ENCODE results near the gene AGTPBP1.
"Not testable (repeated sequence)": the region's sequence is repeated elsewhere in the genome, so short reads cannot be mapped to it uniquely, and the experiment has no call there.

The AGTPBP1 gene

DNA sequence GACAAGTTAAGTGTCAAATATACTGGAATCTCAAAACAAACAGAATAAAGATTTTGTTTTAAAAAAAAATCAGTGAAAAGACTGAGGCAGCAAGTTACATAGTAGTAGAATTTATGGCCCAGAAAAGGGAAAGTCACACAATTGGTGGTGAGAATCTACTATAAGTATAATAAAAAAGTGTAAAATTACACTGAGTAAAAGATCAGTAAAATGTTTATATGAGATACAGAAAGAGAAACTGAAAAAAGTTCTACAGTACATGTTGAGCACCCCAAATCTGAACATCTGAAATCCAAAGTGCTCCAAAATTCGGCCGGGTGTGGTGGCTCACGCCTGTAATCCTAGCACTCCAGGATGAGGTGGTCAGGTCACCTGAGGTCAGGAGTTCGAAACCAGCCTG, 15.0 kb downstream of the AGTPBP1 start:
- Histone ChIP-seq H3K27ac (ENCODE audit: low read length) (no peak overlapping the region), H3K4me3 (ENCODE audit: low read depth in 1 of 2, low read length in 2 of 2) (no peak overlapping the region), H3K9ac (ENCODE audit: low read depth, low read length) (no peak overlapping the region), H3K9me3 (ENCODE audit: insufficient read depth, low read length, severe bottlenecking) (no peaks in the 10 kb centered on the region), H3K36me3 (ENCODE audit: insufficient read depth, low read length) (peaks cover 4% of the 10 kb centered on the region; the same call in 1 of the 2 replicates), H3K4me2 (ENCODE audit: insufficient read depth, low read length) (no peak overlapping the region), H3K27me3 (ENCODE audit: insufficient read depth, low read length, poor library complexity) (no peaks in the 10 kb centered on the region), H4K20me1 (ENCODE audit: insufficient read depth, low read length) (peaks cover 18% of the 10 kb centered on the region), H3K4me1 (ENCODE audit: insufficient read depth, low read length) (no peaks in the 10 kb centered on the region), H3K79me2 (ENCODE audit: insufficient read depth, low read length) (peaks cover 70% of the 10 kb centered on the region), H2AFZ (ENCODE audit: low read depth, low read length) (no peak overlapping the region)
- ATAC-seq (ENCODE audit: insufficient read depth, low read depth) (no peak), DNase-seq (no peak)
- no peak for TF ChIP-seq EZH2 (IDR thresholded peaks at IDR 0.05; ENCODE audit: borderline replicate concordance, low read depth, low read length, severe bottlenecking)
- TF ChIP-seq, protein P1, sequence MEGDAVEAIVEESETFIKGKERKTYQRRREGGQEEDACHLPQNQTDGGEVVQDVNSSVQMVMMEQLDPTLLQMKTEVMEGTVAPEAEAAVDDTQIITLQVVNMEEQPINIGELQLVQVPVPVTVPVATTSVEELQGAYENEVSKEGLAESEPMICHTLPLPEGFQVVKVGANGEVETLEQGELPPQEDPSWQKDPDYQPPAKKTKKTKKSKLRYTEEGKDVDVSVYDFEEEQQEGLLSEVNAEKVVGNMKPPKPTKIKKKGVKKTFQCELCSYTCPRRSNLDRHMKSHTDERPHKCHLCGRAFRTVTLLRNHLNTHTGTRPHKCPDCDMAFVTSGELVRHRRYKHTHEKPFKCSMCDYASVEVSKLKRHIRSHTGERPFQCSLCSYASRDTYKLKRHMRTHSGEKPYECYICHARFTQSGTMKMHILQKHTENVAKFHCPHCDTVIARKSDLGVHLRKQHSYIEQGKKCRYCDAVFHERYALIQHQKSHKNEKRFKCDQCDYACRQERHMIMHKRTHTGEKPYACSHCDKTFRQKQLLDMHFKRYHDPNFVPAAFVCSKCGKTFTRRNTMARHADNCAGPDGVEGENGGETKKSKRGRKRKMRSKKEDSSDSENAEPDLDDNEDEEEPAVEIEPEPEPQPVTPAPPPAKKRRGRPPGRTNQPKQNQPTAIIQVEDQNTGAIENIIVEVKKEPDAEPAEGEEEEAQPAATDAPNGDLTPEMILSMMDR (IDR thresholded peaks at IDR 0.05; ENCODE audit: borderline replicate concordance, extremely low read depth, low read length, poor library complexity, severe bottlenecking), result no peak

DNA sequence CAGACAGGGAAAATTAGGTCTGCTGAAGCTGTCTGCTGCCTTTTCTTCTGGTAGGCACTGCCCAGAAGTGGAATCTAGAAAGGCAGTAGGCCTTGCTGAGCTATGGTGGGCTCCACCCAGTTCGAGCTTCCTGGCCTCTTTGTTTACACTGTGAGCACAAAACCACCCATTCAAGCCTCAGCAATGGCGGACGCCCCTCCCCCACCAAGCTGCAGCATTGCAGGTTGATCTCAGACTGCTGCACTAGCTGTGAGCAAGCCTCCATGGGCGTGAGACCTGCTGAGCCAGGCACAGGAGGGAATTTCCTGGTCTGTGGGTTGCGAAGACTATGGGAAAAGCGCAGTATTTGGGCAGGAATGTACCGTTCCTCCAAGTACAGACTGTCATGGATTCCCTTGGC, 18.5 kb downstream of the AGTPBP1 start:
- Histone ChIP-seq H3K4me2 (ENCODE audit: insufficient read depth, low read length) (no peak overlapping the region), H3K27me3 (ENCODE audit: insufficient read depth, low read length, poor library complexity) (no peaks in the 10 kb centered on the region), H4K20me1 (ENCODE audit: insufficient read depth, low read length) (peaks cover 6% of the 10 kb centered on the region), H3K36me3 (ENCODE audit: insufficient read depth, low read length) (peaks cover 4% of the 10 kb centered on the region; the same call in 1 of the 2 replicates), H3K4me3 (ENCODE audit: low read depth in 1 of 2, low read length in 2 of 2) (no peak overlapping the region), H3K27ac (ENCODE audit: low read length) (no peak overlapping the region), H2AFZ (ENCODE audit: low read depth, low read length) (no peak overlapping the region), H3K79me2 (ENCODE audit: insufficient read depth, low read length) (peaks cover 37% of the 10 kb centered on the region), H3K9ac (ENCODE audit: low read depth, low read length) (no peak overlapping the region), H3K9me3 (ENCODE audit: insufficient read depth, low read length, severe bottlenecking) (no peaks in the 10 kb centered on the region), H3K4me1 (ENCODE audit: insufficient read depth, low read length) (no peaks in the 10 kb centered on the region)
- ATAC-seq (ENCODE audit: insufficient read depth, low read depth) (no peak), DNase-seq (peak; percentile 39)
- TF ChIP-seq EZH2 (IDR thresholded peaks at IDR 0.05; ENCODE audit: borderline replicate concordance, low read depth, low read length, severe bottlenecking), result no peak
- TF ChIP-seq, protein P1 (IDR thresholded peaks at IDR 0.05; ENCODE audit: borderline replicate concordance, extremely low read depth, low read length, poor library complexity, severe bottlenecking), result no peak

DNA sequence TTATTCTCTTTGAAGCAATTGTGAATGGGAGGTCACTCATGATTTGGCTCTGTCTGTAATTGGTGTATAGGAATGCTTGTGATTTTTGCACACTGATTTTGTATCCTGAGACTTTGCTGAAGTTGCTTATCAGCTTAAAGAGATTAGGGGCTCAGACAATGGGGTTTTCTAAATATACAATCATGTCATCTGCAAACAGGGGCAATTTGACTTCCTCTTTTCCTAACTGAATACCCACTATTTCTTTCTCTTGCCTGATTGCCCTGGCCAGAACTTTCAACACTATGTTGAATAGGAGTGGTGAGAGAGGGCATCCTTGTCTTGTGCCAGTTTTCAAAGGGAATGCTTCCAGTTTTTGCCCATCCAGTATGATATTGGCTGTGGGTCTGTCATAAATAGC, 22.3 kb downstream of the AGTPBP1 start:
- not testable (repeated sequence) for H3K79me2 ChIP-seq (ENCODE audit: insufficient read depth, low read length); H3K36me3 ChIP-seq (ENCODE audit: insufficient read depth, low read length); H2AFZ ChIP-seq (ENCODE audit: low read depth, low read length); H3K4me2 ChIP-seq (ENCODE audit: insufficient read depth, low read length); H4K20me1 ChIP-seq (ENCODE audit: insufficient read depth, low read length); H3K27me3 ChIP-seq (ENCODE audit: insufficient read depth, low read length, poor library complexity); ATAC-seq (ENCODE audit: insufficient read depth, low read depth); H3K4me3 ChIP-seq (ENCODE audit: low read depth in 1 of 2, low read length in 2 of 2); DNase-seq; H3K9me3 ChIP-seq (ENCODE audit: insufficient read depth, low read length, severe bottlenecking); H3K27ac ChIP-seq (ENCODE audit: low read length); H3K4me1 ChIP-seq (ENCODE audit: insufficient read depth, low read length); H3K9ac ChIP-seq (ENCODE audit: low read depth, low read length)

DNA sequence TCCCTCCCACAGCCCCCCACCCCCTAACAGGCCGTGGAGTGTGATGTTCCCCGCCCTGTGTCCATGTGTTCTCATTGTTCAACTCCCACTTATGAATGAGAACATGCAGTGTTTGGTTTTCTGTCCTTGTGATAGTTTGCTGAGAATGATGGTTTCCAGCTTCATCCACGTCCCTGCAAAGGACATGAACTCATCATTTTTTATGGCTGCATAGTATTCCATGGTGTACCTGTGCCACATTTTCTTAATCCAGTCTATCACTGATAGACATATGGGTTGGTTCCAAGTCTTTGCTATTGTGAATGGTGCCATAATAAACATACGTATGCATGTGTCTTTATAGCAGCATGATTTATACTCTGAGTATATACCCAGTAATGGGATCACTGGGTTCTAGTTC, 23.9 kb downstream of the AGTPBP1 start:
- not testable (repeated sequence) for H3K9me3 ChIP-seq (ENCODE audit: insufficient read depth, low read length, severe bottlenecking); H3K4me3 ChIP-seq (ENCODE audit: low read depth in 1 of 2, low read length in 2 of 2); H3K4me2 ChIP-seq (ENCODE audit: insufficient read depth, low read length); H3K36me3 ChIP-seq (ENCODE audit: insufficient read depth, low read length); H3K27me3 ChIP-seq (ENCODE audit: insufficient read depth, low read length, poor library complexity); H3K9ac ChIP-seq (ENCODE audit: low read depth, low read length); H2AFZ ChIP-seq (ENCODE audit: low read depth, low read length); H3K27ac ChIP-seq (ENCODE audit: low read length); H4K20me1 ChIP-seq (ENCODE audit: insufficient read depth, low read length); H3K79me2 ChIP-seq (ENCODE audit: insufficient read depth, low read length); H3K4me1 ChIP-seq (ENCODE audit: insufficient read depth, low read length); DNase-seq; ATAC-seq (ENCODE audit: insufficient read depth, low read depth)

Data from DND-41 (cell line).